Transverse colon (tissue), 4 donors: ENCODE measurements around the gene NDRG2. TPM values are rescaled to one million over a fixed set of nuclear protein-coding genes. Genes with fewer than 3 reads are reported as not detected.
"Not testable (repeated sequence)": the region's sequence is repeated elsewhere in the genome, so short reads cannot be mapped to it uniquely, and the experiment has no call there.

Experiments used
- DNase-seq: peaks from one replicate; pipeline ENCODE4 v3.0.0-alpha.2; 2019
- H3K27ac ChIP-seq, 4 donors: fragments of 200-600 bp; sonication (generic); 2 replicates each; pipeline ENCODE4 v1.5.1; 2016 to 2018; ENCODE audit warnings: inconsistent platforms in 4 of 4
- H3K27me3 ChIP-seq: fragments of 200-600 bp; sonication (generic); 2 replicates; pipeline ENCODE4 v1.5.1; 2017; ENCODE audit warnings: inconsistent platforms
- H3K36me3 ChIP-seq, 4 donors: fragments of 200-600 bp; sonication (generic); 2 replicates each; pipeline ENCODE4 v1.5.1; 2017 to 2019; ENCODE audit warnings: inconsistent platforms in 4 of 4
- H3K4me1 ChIP-seq, 4 donors: fragments of 200-600 bp; sonication (generic); 2 replicates each; pipeline ENCODE4 v1.5.1; 2017 to 2020; ENCODE audit warnings: inconsistent platforms in 4 of 4
- H3K4me3 ChIP-seq, 4 donors: fragments of 200-600 bp; sonication (generic); 1 replicate in 1 of 4; 2 replicates in 3 of 4; pipeline versions ENCODE4 v1.5.1 to v1.6.1; 2017 to 2019; ENCODE audit warnings: inconsistent platforms in 4 of 4
- H3K9me3 ChIP-seq, 2 donors: fragments of 200-600 bp; sonication (generic); 2 replicates each; pipeline ENCODE4 v1.5.1; 2017 to 2019; ENCODE audit warnings: inconsistent platforms in 2 of 2
- CTCF ChIP-seq, 5 experiments: fragments of 200-600 bp in 3 of 5; fragments of 450-650 bp in 2 of 5; sonication (generic) in 3 of 5; IDR thresholded peaks; 1 replicate in 2 of 5; 2 replicates in 3 of 5; pipeline ENCODE4 v1.5.1; 2016 to 2017; ENCODE audit warnings: antibody characterized with exemption in 5 of 5, inconsistent platforms in 3 of 5, mild to moderate bottlenecking in 2 of 5, moderate library complexity in 1 of 5
- EP300 ChIP-seq: sonication (generic); formaldehyde crosslinking; IDR thresholded peaks from one replicate; pipeline ENCODE4 v1.6.1; 2017; ENCODE audit warnings: antibody characterized with exemption, low read depth
- POLR2A ChIP-seq: fragments of 450-650 bp; IDR thresholded peaks from one replicate; pipeline ENCODE4 v1.6.1; 2016; ENCODE audit warnings: antibody characterized with exemption, mild to moderate bottlenecking, moderate library complexity
- POLR2AphosphoS5 ChIP-seq, 3 donors: sonication (generic); formaldehyde crosslinking; IDR thresholded peaks; one replicate each; pipeline ENCODE4 v1.6.1; 2016; ENCODE audit warnings: antibody characterized with exemption in 3 of 3
- WGBS, 2 donors: methylation state at CpG; one replicate each; pipeline ENCODE4 v1.1.5; 2018; ENCODE audit warnings: low coverage in 1 of 2; 5-methylcytosine and 5-hydroxymethylcytosine counted together
- in situ Hi-C, 4 donors: fragments of 200-750 bp; cut with MboI; loops; one replicate each; pipeline versions ENCODE4 v1.15.0 to v1.15.1; 2017; ENCODE audit warnings: low sequenced_read_pairs in 3 of 4, low pct_ligation_motif_present in 1 of 4, low pct_unique_long_range_greater_than_20kb in 1 of 4
- intact Hi-C: fragments of 100-400 bp; cut with DNase I; formaldehyde crosslinking; loops from one replicate; pipeline ENCODE4 v1.15.1; 2023; ENCODE audit warnings: low total_unique reads
- total RNA-seq, 4 donors: library from RNA; depleted of rRNA; stranded (reverse); fragments of >200 nt; gene quantifications; one replicate each; pipeline ENCODE4 v1.1.0, GENCODE V29; 2016

Gene NDRG2
- total RNA-seq, 4 donors from 2014 or later = 144 to 275 (median 192) TPM

DNA sequence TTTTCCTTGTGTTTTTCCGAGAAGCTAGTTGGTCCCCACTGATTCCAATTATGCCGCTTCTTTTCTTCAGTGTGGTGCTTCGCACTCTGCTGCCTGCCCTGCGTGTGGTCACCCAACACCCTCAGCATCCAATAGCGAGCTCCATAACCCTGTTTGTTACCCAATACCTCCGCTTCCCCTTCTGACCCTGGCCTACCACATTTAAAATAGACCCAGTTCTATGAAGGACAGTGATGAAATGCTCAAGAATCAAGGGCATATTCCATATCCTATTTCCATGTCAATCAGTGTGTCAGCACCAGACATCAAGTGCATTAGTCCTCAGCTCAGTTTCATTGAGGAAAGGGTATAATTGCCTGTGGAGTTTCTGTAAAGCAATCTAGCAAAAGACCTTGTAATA is 9.5 kb downstream of the NDRG2 start:
- Histone ChIP-seq H3K27ac (no peak overlapping the region), H3K4me1 (peaks cover 0 to 8% (median 1%) of the 10 kb centered on the region in 4 donors), H3K4me3 (no peak overlapping the region), H3K27me3 (no peaks in the 10 kb centered on the region), H3K9me3 (no peaks in the 10 kb centered on the region), H3K36me3 (peaks cover 0 to 18% (median 3%) of the 10 kb centered on the region in 4 donors)
- in situ Hi-C loops (loop anchor here in 2 of 4 donors (10.0 kb wide), 1 partner anchor 69 kb away; no protein-coding TSS in a partner anchor), intact Hi-C loops (loop anchor here (2.0 kb wide), 1 partner anchor 25 kb away; no protein-coding TSS in a partner anchor)
- no peak for TF ChIP-seq CTCF (IDR thresholded peaks at IDR 0.05)
- peak; percentile 27 for TF ChIP-seq POLR2A
- no peak for DNase-seq
- WGBS, 2 donors = 72 to 93% methylated on average over 3 to 6 of the region's 6 CpGs

- intact Hi-C loops = loop anchor here (2.0 to 5.0 kb wide), 2 partner anchors 26 to 93 kb away; no protein-coding TSS in a partner anchor
- Histone ChIP-seq H3K9me3 (no peaks in the 10 kb centered on the region), H3K4me1 (peaks cover 0 to 9% (median 1%) of the 10 kb centered on the region in 4 donors), H3K4me3 (no peak overlapping the region), H3K27ac (no peak overlapping the region), H3K27me3 (no peaks in the 10 kb centered on the region), H3K36me3 (peaks cover 0 to 16% (median 0%) of the 10 kb centered on the region in 4 donors)
- peak; percentile 92 for DNase-seq
- 0% methylated on average over 1 to 4 of the region's 4 CpGs for WGBS, 2 donors
- in situ Hi-C loops = loop anchor here in 2 of 4 donors (10.0 kb wide), 1 partner anchor 70 kb away; no protein-coding TSS in a partner anchor
- TF ChIP-seq EP300 = no peak
- TF ChIP-seq CTCF (IDR thresholded peaks at IDR 0.05) = peak; percentile 90 to 96 (median 94)
- no peak for TF ChIP-seq POLR2A
- TF ChIP-seq POLR2AphosphoS5 (IDR thresholded peaks at IDR 0.05) = peak in 1 of 3 donors; percentile 43
These were observed 10.1 kb downstream of the NDRG2 start for GRCh38 chr14:21014761-21015190.

GRCh38 chr14:21011136-21011535 is 13.7 kb downstream of the NDRG2 start:
- peaks cover 0 to 34% (median 10%) of the 10 kb centered on the region in 4 donors for H3K4me1 ChIP-seq
- H3K27ac ChIP-seq = no peak overlapping the region
- intact Hi-C loops = loop anchor here (5.0 kb wide), 1 partner anchor 96 kb away; no protein-coding TSS in a partner anchor
- in situ Hi-C loops = loop anchor here in 2 of 4 donors (10.0 kb wide), 1 partner anchor 74 kb away; no protein-coding TSS in a partner anchor
- H3K36me3 ChIP-seq = no peaks in the 10 kb centered on the region
- TF ChIP-seq EP300 = no peak
- TF ChIP-seq CTCF (IDR thresholded peaks at IDR 0.05) = no peak
- no peak for TF ChIP-seq POLR2A
- no peak for TF ChIP-seq POLR2AphosphoS5 (IDR thresholded peaks at IDR 0.05)
- H3K4me3 ChIP-seq = no peak overlapping the region
- H3K9me3 ChIP-seq = no peaks in the 10 kb centered on the region
- H3K27me3 ChIP-seq = no peaks in the 10 kb centered on the region
- 48 to 78% methylated on average over 1 of the region's 1 CpG for WGBS, 2 donors
- no peak for DNase-seq

DNA sequence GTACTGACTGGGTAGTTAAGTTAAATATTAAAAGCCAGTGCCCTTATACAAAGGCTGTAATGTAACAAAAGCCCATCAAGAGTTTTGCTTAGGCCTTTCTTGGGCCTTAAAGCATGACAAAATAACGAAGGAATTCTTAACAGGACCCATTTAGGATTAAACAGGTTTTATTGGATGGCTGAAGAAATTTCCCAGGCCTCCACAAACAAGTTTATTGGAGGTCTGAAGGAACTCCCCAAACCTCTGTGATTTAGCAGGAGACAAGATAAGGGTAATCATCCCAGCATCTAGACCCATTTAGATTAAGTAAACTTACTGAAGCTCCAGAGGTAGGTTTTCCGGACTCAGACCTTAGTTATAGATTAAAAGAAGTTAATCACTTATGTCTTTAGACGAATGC is 15.1 kb downstream of the NDRG2 start:
- WGBS, 2 donors = 20 to 35% methylated on average over 2 to 3 of the region's 3 CpGs
- not testable (repeated sequence) for H3K4me3 ChIP-seq, DNase-seq, H3K9me3 ChIP-seq, H3K36me3 ChIP-seq, H3K27me3 ChIP-seq
- intact Hi-C loops (loop anchor here (5.0 kb wide), 1 partner anchor 98 kb away; no protein-coding TSS in a partner anchor), in situ Hi-C loops (loop anchor here in 2 of 4 donors (10.0 kb wide), 1 partner anchor 75 kb away; no protein-coding TSS in a partner anchor)
- Histone ChIP-seq H3K27ac (peak overlapping the region; percentile 18 to 59 (median 41)), H3K4me1 (peaks cover 0 to 34% (median 14%) of the 10 kb centered on the region in 4 donors)
